Activated B cell treated with CpG ODN at 0.5 μM for 24 hours (primary cell): ENCODE results near the gene SPATA32. TPM values are rescaled to one million over a fixed set of nuclear protein-coding genes. Genes with fewer than 3 reads are reported as not detected.

Experiments
- ATAC-seq: fragments of 200-7000 bp; cut with Tn5 transposase; one replicate; pipeline ENCODE4 v1.10.0; 2021; ENCODE audit warnings: low read depth, mild to moderate bottlenecking, moderate library complexity
- CTCF ChIA-PET: fragments of 350-600 bp; sonication (Branson Sonifier 250); formaldehyde crosslinking; loops from one replicate; lab custom pipeline; 2021; ENCODE audit warnings: antibody characterized with exemption; lab: Charles Lee
- POLR2A ChIA-PET: fragments of 350-600 bp; sonication (Branson Sonifier 250); formaldehyde crosslinking; loops from one replicate; lab custom pipeline; 2021; ENCODE audit warnings: antibody characterized with exemption; lab: Charles Lee
- DNase-seq: peaks from one replicate; pipeline ENCODE4 v3.0.0; 2022
- H3K27ac Mint-ChIP-seq: one replicate; pipeline ENCODE4 v1.8.0; 2020; ENCODE audit warnings: mixed read lengths
- H3K27me3 Mint-ChIP-seq: one replicate; pipeline ENCODE4 v1.8.0; 2021; ENCODE audit warnings: mixed read lengths
- H3K36me3 Mint-ChIP-seq: one replicate; pipeline ENCODE4 v1.8.0; 2021; ENCODE audit warnings: low read depth, mixed read lengths
- H3K4me1 Mint-ChIP-seq: one replicate; pipeline ENCODE4 v1.8.0; 2021; ENCODE audit warnings: mixed read lengths
- H3K4me3 Mint-ChIP-seq: one replicate; pipeline ENCODE4 v1.8.0; 2020; ENCODE audit warnings: mild to moderate bottlenecking, mixed read lengths
- H3K9me3 Mint-ChIP-seq: one replicate; pipeline ENCODE4 v1.8.0; 2020; ENCODE audit warnings: mixed read lengths
- CTCF ChIP-seq: fragments of 200-600 bp; IDR thresholded peaks from one replicate; pipeline ENCODE4 v1.8.0; 2022; ENCODE audit warnings: antibody characterized with exemption, mild to moderate bottlenecking
- intact Hi-C: fragments of 100-400 bp; cut with micrococcal nuclease; formaldehyde crosslinking; loops from one replicate; pipeline ENCODE4 v1.15.1; 2024
- total RNA-seq: library from RNA; stranded (reverse); gene quantifications from 2 replicates; pipeline ENCODE4 v1.2.3, GENCODE V29; 2022

Gene SPATA32
- total RNA-seq, 1 donor from 2014 or later = 0.27 TPM

- ATAC-seq (no peak), DNase-seq (no peak)
- POLR2A ChIA-PET = interaction anchor here (0.6 to 4.5 kb wide), 6 partner anchors 18 to 1063 kb away, joined by 3 to 60 read pairs (median 23); partner anchors contain the start of genes FMNL1 and HEXIM1
- no peaks in the 10 kb centered on the region for H3K27me3 Mint-ChIP-seq
- H3K4me1 Mint-ChIP-seq = peaks cover 34% of the 10 kb centered on the region
- H3K36me3 Mint-ChIP-seq = peaks cover 64% of the 10 kb centered on the region
- TF ChIP-seq CTCF = no peak
- intact Hi-C loops = loop anchor here (5.0 kb wide), 3 partner anchors 34 to 184 kb away; partner anchors contain the start of genes HEXIM2 and NMT1
- H3K27ac Mint-ChIP-seq = peak overlapping the region; percentile 62
- CTCF ChIA-PET = interaction anchor here (1.1 to 1.6 kb wide), 3 partner anchors 11 to 27 kb away, joined by 3 to 5 read pairs (median 3); no protein-coding TSS in a partner anchor
- H3K4me3 Mint-ChIP-seq = peak overlapping the region; percentile 56
- no peaks in the 10 kb centered on the region for H3K9me3 Mint-ChIP-seq
Observed at GRCh38 chr17:45246338-45246737, 15.6 kb downstream of the SPATA32 start.

- Mint-ChIP-seq H3K27me3 (no peaks in the 10 kb centered on the region), H3K4me3 (no peak overlapping the region), H3K27ac (no peak overlapping the region), H3K36me3 (peaks cover 73% of the 10 kb centered on the region), H3K9me3 (no peaks in the 10 kb centered on the region), H3K4me1 (peaks cover 33% of the 10 kb centered on the region)
- intact Hi-C loops = loop anchor here (5.0 kb wide), 3 partner anchors 33 to 183 kb away; partner anchors contain the start of genes HEXIM2 and NMT1
- no peak for TF ChIP-seq CTCF
- ATAC-seq (no peak), DNase-seq (no peak)
- CTCF ChIA-PET = interaction anchor here (1.6 kb wide), 1 partner anchor 26 kb away, joined by 5 read pairs; no protein-coding TSS in a partner anchor
- POLR2A ChIA-PET = interaction anchor here (0.9 to 4.5 kb wide), 4 partner anchors 15 to 96 kb away, joined by 3 to 60 read pairs (median 4); partner anchors contain the start of genes FMNL1 and HEXIM1
Observed at GRCh38 chr17:45244725-45245656, 16.9 kb downstream of the SPATA32 start.

GRCh38 chr17:45243750-45244149, 18.1 kb downstream of the SPATA32 start:
- no peak overlapping the region for H3K27ac Mint-ChIP-seq
- CTCF ChIA-PET = interaction anchor here (1.2 kb wide), 1 partner anchor 24 kb away, joined by 7 read pairs; no protein-coding TSS in a partner anchor
- POLR2A ChIA-PET = interaction anchor here (1.1 kb wide), 1 partner anchor 14 kb away, joined by 4 read pairs; no protein-coding TSS in a partner anchor

GRCh38 chr17:45242029-45242414, 19.9 kb downstream of the SPATA32 start:
- DNase-seq (no peak), ATAC-seq (no peak)
- H3K27ac Mint-ChIP-seq = no peak overlapping the region
- H3K4me1 Mint-ChIP-seq = peaks cover 13% of the 10 kb centered on the region
- H3K36me3 Mint-ChIP-seq = peaks cover 92% of the 10 kb centered on the region
- H3K9me3 Mint-ChIP-seq = no peaks in the 10 kb centered on the region
- CTCF ChIA-PET = no interaction called here
- no peaks in the 10 kb centered on the region for H3K27me3 Mint-ChIP-seq
- POLR2A ChIA-PET = interaction anchor here (1.4 to 1.5 kb wide), 2 partner anchors 11 to 16 kb away, joined by 4 read pairs; no protein-coding TSS in a partner anchor
- no peak overlapping the region for H3K4me3 Mint-ChIP-seq
- no peak for TF ChIP-seq CTCF
- intact Hi-C loops = no loop called here

More at GRCh38 chr17:45243750-45244149, 18.1 kb downstream of the SPATA32 start:
- Mint-ChIP-seq H3K4me3 (no peak overlapping the region), H3K36me3 (peaks cover 80% of the 10 kb centered on the region), H3K4me1 (peaks cover 25% of the 10 kb centered on the region), H3K9me3 (no peaks in the 10 kb centered on the region), H3K27me3 (no peaks in the 10 kb centered on the region)
- no peak for DNase-seq
- ATAC-seq = no peak
- intact Hi-C loops = no loop called here
- no peak for TF ChIP-seq CTCF
